ENCODE data around the gene RAP1GAP2. TPM values are rescaled to one million over a fixed set of nuclear protein-coding genes. Genes with fewer than 3 reads are reported as not detected.
"Not testable (repeated sequence)": the region's sequence is repeated elsewhere in the genome, so short reads cannot be mapped to it uniquely, and the experiment has no call there.

The RAP1GAP2 gene
- polyA plus RNA-seq (ENCODE audit: insufficient read length in 4 of 4) = 10 to 100 TPM; 17.6 to 32.1 (median 25.0) TPM

DNA sequence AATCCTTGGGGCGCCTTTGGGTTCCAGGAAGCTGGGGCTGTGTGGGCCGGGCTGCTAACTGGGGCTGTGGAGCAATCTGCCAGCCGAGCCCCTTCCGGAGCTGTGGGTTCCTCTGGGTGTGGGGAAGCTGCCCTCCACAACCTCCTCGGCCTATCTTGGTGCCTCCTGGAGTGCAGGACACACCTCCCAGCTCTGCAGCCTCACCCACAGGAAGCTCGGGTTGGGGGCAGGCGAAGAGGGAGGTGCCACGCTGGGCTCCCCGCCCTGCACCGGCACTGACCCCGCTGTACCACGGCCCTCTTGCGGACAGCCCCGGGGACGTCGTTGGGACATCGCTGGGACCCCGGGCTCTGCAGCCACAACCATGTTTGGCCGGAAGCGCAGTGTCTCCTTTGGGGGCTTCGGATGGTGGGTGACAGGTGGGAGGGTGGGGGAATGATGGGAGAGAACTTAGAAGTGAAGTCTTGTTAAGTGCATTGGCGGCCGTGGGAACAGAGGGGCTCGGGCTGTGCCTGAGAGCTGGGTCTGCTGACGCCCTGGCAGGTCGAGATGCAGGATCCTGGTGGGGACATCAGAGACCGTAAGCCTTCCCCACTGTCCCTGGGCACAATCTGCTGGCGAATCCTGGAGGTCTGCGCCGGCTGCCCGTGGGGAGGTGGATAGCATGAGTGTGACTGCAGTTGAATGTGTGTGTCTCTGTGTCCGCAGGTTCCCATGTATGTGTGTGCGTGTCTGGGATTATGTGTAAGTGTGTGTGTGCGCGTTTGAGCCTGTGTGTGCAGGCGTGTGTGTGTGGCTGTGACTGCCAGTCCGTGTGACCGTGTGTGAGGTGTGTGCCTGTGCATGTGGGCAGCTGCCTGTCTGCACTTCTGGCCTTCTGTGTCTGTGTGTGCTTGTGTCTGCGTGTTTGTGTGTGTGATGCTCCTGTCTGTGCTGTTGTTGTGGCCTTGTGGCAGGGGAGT is at the start of gene RAP1GAP2:
Gene RAP1GAP2 (plus strand): TSS at position 275 of the 962 bp plus-strand sequence. CDS start 90 bp downstream, at position 365.
- no peak for DNase-seq (ENCODE audit: low read depth in 4 of 4, low spot score in 2 of 4)

GRCh38 chr17:2749058-2749783 is 47.0 kb upstream of the RAP1GAP2 start, which contains the start of gene CCDC92B:
Gene CCDC92B, minus strand, starts transcription at chr17:2749652. Its CDS starts 14,507 bp downstream, at chr17:2735145.
- no peak for DNase-seq (ENCODE audit: low read depth in 4 of 4, low spot score in 2 of 4)

DNA sequence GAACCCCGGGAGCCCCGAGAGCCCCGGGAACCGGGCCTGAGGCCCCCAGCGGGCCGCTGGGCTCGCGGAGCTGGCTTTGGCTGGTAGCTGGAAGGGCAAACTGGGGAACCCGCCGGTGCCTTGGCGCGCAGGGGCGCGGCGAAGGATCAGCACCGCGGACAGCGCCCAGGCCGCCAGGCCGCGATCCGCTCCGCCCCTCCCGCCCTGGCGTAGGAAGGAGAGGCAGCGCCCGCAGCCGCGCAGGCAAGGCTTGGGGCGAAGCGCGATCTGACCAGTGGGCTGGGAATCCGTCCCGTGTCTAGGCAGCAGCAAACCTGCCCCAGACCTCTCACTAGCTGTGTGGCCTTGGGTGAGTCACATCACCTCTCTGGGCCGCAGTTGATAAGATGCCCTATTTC is 46.5 kb upstream of the RAP1GAP2 start:
- peak; percentile 27 to 62 (median 50) for DNase-seq (ENCODE audit: low read depth in 4 of 4, low spot score in 2 of 4)

GRCh38 chr17:2750721-2751120 is 45.5 kb upstream of the RAP1GAP2 start:
- DNase-seq (ENCODE audit: low read depth in 4 of 4, low spot score in 2 of 4) = no peak

GRCh38 chr17:2751491-2751890 is 44.7 kb upstream of the RAP1GAP2 start:
- DNase-seq (ENCODE audit: low read depth in 4 of 4, low spot score in 2 of 4) = no peak

- DNase-seq (ENCODE audit: low read depth in 4 of 4, low spot score in 2 of 4) = no peak
Measured at GRCh38 chr17:2755891-2756724, 40.1 kb upstream of the RAP1GAP2 start.

GRCh38 chr17:2758870-2759269 is 37.4 kb upstream of the RAP1GAP2 start:
- DNase-seq (ENCODE audit: low read depth in 4 of 4, low spot score in 2 of 4) = no peak

GRCh38 chr17:2770129-2770528 is 26.1 kb upstream of the RAP1GAP2 start:
- no peak for DNase-seq (ENCODE audit: low read depth in 4 of 4, low spot score in 2 of 4)

DNA sequence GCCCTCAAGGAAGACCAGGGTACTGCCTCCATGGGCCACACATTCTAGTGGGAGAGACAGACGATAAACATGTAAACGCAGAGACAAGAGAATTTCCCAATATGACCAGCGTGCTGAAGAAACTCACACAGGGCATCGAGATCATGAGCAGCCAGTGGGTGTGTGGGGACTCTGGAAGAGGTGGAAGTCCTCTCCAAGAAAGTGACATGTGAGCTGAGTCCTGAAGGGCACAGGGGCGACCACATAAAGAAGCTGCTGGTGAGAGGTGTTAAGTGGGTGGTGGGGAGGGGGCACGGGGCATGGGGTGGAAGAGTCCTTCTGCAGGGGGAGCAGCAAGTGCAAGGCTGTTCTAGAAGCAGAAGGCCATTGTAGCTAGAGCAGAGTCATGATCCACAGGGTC is 21.0 kb upstream of the RAP1GAP2 start:
- DNase-seq (ENCODE audit: low read depth in 4 of 4, low spot score in 2 of 4) = no peak

GRCh38 chr17:2776589-2777241 is 19.5 kb upstream of the RAP1GAP2 start:
- peak in 1 of 4 donors; percentile 19 for DNase-seq (ENCODE audit: low read depth in 4 of 4, low spot score in 2 of 4)

- no peak for DNase-seq (ENCODE audit: low read depth in 4 of 4, low spot score in 2 of 4)
Measured at GRCh38 chr17:2777242-2777867, 18.9 kb upstream of the RAP1GAP2 start.

DNA sequence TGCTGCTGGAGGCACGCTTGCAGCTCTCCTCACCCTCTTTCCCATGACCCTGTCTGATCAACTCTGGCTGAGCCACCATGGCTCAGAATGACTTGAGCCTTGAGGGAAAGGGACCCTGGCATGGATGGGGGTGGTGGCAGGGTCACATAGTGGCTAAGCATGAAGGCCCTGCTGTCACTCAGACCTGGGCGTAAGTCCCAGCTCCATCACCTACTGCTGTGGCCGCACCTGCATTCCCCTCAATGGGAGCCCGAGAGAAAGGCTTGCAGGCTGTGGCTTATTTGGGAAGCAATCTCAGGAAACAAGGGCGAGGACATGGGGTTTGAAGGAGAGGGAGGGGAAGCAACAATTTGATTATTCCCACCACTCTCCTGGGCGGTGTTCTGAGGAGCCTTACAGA is 17.7 kb upstream of the RAP1GAP2 start:
- DNase-seq (ENCODE audit: low read depth in 4 of 4, low spot score in 2 of 4) = no peak

DNA sequence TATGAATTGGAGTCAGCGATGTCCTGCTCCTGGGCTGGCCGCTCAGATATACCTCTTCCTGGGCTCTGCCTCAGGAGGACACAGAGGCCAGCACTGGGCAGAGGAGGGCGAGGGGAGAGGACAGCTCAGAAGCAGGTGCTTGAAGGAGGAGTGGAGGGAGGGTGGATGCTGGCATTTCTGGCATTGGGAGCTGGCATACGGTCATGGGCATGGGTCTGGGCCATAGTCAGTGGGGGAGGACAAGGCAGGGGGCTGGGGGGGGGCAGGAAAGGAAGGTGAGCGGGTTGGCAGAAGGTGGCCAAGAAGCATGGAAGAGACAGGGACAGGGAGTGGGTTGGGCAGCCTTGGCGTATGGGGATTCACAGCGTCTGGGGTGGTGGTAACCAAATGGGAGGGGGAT is 16.7 kb upstream of the RAP1GAP2 start:
- DNase-seq (ENCODE audit: low read depth in 4 of 4, low spot score in 2 of 4) = no peak

- DNase-seq (ENCODE audit: low read depth in 4 of 4, low spot score in 2 of 4) = no peak
Measured at GRCh38 chr17:2780256-2780655, 16.0 kb upstream of the RAP1GAP2 start.

DNA sequence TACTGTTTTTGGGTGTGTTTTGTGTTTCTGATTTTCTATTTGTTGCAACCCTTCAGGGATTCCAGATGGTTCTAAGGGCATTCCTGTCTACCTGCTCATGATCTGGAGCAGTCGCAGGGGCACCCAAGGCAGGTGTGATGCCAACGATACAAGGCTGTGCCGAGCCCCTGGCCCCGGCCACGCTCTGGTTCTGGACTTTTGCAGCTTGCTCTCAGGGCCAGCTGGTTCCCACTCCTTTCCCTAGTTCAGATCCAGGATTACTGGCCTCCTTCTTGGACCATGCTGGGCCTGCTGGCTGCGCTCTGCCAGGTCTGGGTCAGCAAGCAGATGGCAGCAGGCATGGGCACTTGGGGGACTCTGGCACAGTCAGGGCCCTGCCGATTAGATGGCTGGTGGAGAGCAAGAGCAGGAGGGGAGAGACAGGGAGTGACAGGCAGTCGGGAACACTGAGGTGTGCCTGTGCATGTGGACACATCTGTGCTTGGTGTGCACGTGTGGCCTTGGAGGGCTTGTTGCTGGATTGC is 15.2 kb upstream of the RAP1GAP2 start:
- no peak for DNase-seq (ENCODE audit: low read depth in 4 of 4, low spot score in 2 of 4)

DNA sequence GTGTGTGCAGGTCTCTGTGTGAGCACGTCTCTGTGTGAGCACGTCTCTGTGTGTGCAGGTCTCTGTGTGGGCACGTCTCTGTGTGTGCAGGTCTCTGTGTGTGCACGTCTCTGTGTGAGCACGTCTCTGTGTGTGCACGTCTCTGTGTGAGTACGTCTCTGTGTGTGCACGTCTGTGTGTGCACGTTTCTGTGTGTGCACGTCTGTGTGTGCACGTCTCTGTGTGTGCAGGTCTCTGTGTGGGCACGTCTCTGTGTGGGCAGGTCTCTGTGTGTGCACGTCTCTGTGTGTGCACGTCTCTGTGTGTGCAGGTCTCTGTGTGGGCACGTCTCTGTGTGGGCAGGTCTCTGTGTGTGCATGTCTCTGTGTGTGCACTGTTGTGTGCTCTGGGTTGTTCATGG is 14.6 kb upstream of the RAP1GAP2 start:
- DNase-seq (ENCODE audit: low read depth in 4 of 4, low spot score in 2 of 4) = not testable (repeated sequence)

GRCh38 chr17:2782055-2782454 is 14.2 kb upstream of the RAP1GAP2 start:
- no peak for DNase-seq (ENCODE audit: low read depth in 4 of 4, low spot score in 2 of 4)

DNA sequence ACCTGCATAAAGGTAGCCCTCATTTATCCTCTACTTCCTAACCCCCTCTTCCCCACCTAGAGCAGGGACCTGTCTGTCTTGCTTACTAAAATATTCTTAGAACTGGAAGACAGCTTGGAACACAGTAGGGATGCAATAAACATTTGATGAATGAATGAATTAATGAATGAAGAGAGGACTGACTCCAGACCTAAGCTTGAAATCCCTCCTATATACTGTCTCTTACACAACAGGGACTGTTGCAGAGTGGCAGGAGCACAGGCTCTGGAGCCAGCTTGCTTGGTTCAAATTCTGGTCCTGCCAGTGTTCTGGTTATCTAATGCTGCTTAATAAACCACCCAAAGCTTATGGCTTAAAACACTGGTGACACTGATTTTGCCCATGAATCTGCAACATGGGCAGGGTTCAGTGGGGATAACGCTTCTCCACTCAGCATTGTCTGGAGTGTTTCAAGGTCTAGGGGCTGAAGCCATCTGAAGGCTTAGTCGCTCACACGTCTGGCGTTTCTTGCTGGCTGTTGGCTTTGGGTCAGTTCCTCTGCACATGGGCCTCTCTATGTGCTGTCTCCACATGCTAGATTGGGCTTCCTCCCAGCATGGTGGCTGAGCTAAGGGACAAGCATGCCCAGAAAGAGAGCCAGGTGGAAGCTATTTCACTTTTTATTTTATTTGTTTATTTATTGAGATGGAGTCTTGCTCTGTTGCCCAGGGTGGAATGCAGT is 12.8 kb upstream of the RAP1GAP2 start:
- DNase-seq (ENCODE audit: low read depth in 4 of 4, low spot score in 2 of 4) = no peak

DNA sequence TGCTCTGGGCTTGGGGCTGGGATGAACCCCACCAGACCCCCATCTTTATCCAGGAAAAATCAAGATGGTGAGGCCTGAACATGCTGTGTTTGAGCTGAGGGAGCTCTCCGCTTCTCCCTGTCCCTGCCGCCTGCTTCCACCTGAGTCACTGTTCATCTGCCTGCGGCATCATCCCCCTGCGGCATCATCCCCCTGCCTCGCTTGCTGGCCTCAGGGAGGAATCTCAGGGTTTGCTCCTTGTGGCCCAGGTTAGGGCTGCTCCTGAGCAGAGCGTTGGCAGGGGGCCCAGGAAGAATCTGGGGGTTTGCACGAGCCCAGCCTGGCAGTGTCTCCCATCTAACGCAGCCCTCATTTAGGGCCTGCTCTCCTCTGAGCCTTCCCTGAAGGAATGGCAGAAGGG is 11.4 kb upstream of the RAP1GAP2 start:
- DNase-seq (ENCODE audit: low read depth in 4 of 4, low spot score in 2 of 4) = no peak
